Coronary artery (tissue), 2 donors: Measurements from ENCODE around the gene TBL1X.

Experiments
- DNase-seq: peaks from one replicate; pipeline ENCODE4 v3.0.0-alpha.2; 2017; ENCODE audit warnings: low spot score
- H3K27ac ChIP-seq, 2 donors: fragments of 200-600 bp; sonication (generic); one replicate each; pipeline ENCODE4 v1.5.1; 2016 to 2019
- H3K4me3 ChIP-seq: fragments of 200-600 bp; sonication (generic); 2 replicates; pipeline ENCODE4 v1.5.1; 2016; ENCODE audit warnings: mild to moderate bottlenecking, moderate library complexity
- TF ChIP-seq, protein P1 (sequence below): fragments of 200-600 bp; sonication (generic); IDR thresholded peaks from one replicate; pipeline ENCODE4 v1.5.1; 2019; ENCODE audit warnings: antibody characterized with exemption

Gene TBL1X

GRCh38 chrX:9464435-9465371 lies at the start of gene TBL1X:
Gene TBL1X (plus strand): TSS chrX:9465058. CDS start chrX:9653587, 188,529 bp downstream.
- TF ChIP-seq, protein P1, sequence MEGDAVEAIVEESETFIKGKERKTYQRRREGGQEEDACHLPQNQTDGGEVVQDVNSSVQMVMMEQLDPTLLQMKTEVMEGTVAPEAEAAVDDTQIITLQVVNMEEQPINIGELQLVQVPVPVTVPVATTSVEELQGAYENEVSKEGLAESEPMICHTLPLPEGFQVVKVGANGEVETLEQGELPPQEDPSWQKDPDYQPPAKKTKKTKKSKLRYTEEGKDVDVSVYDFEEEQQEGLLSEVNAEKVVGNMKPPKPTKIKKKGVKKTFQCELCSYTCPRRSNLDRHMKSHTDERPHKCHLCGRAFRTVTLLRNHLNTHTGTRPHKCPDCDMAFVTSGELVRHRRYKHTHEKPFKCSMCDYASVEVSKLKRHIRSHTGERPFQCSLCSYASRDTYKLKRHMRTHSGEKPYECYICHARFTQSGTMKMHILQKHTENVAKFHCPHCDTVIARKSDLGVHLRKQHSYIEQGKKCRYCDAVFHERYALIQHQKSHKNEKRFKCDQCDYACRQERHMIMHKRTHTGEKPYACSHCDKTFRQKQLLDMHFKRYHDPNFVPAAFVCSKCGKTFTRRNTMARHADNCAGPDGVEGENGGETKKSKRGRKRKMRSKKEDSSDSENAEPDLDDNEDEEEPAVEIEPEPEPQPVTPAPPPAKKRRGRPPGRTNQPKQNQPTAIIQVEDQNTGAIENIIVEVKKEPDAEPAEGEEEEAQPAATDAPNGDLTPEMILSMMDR: no peak
- Histone ChIP-seq H3K4me3 (peak within 1 kb of the TSS; percentile 75), H3K27ac (peak within 1 kb of the TSS; percentile 90 to 95)
- DNase-seq: no peak

DNA sequence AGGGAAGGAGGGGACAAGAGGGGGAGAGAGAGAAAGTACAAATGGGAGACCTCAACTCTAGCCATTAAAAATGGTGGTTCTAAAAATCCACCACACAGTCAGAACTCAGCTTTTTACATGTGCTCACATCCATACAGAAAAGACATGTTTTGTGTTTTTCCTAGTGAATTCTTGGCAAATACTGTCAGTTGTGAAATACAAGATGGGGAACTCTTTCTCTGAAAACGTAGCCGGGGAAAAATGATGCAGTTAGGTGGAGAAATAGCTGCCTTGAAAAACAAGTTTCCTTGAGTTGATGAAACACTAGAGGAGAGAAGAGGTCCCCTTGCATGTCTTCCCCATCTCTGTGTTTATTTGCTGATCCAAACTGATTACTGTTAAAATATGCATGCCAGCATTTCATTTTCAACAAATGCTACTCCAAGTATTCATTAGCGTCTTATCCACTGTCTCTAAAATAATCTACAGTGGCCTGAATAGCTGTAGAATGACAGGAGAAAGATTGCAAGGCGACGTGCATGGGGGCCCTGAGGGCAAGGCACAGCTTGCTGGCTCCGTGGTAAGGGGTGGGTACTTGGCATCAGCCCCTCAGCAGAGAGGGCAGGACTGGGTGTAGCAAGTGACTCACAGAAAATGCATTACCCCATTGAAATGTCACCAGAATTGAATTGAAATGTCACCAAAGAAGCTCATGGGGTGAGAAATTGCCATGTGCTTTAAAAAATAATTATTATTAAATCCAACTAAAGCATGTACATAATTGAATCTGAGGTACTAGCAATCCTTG lies 48.1 kb upstream of the TBL1X start:
- H3K27ac ChIP-seq: peak overlapping the region; percentile 46 to 80
- no peak for DNase-seq
- peak overlapping the region; percentile 49 for H3K4me3 ChIP-seq
- TF ChIP-seq, protein P1: no peak

GRCh38 chrX:9418262-9418661 lies 46.6 kb upstream of the TBL1X start:
- no peak overlapping the region for H3K4me3 ChIP-seq
- TF ChIP-seq, protein P1: no peak
- DNase-seq: no peak
- no peak overlapping the region for H3K27ac ChIP-seq

DNA sequence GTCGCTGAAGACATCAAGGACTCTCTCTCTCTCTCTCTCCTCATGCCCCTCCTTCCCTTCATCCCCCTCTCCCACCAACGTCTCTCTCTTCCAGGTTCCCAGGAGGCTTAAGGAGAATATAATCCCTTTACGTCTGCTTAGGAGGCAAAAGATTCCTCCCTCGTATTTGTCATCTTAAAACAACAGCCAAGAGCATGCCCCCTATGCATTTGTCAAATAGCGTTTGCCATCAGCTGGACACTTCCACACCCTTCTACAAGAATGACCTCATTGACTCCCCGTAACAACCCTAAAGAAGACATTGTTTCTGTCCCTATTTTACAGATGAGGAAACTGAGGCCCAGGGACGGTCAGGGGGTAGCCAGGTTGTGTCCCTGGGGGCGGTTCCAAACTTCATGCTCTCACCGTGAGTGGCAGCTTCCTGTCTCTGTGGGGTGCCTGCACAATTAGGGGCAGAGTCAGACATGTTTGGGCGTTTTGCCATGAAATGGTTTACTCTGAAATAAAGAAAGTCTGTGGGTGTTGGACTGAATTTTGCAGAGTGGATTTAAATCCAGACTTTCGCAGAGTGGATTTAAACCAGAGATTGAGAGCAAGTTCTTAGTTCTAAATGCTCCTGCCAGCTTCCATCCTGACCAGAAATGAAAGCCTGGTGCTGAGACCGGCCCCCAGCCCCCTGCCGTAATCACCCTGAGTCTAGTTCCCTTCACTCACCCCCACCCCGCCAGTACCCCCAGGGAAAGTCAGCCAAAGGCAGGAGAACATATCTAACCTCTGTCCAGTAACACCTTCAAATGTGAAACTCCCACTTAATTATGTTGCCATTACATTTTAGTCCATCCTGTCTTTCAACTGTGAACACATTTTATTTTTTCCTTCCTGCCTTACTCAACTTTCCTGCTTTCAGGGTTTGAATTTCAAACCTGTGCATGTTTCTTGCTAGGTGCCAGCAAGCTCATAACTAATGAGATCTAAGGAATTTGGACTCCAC lies 44.3 kb upstream of the TBL1X start:
- Histone ChIP-seq H3K27ac (no peak overlapping the region), H3K4me3 (no peak overlapping the region)
- TF ChIP-seq, protein P1: no peak
- no peak for DNase-seq

DNA sequence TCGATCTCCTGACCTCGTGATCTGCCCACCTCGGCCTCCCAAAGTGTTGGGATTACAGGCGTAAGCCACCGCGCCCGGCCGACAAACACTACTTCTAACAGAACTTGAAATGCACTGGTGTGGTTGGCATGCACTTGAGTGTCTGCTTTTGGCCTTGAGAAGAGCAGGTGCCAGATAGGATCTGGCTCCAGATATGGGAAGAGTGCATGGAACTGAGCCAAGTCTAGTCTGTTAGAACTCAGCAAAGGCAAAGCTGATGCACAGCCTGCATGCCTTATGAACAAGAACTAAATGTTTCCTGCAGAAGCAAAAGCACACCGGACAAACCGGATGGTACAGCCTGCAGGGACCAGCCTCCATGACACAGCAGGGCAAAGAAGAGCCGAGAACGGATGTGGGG lies 35.1 kb upstream of the TBL1X start:
- no peak overlapping the region for H3K27ac ChIP-seq
- no peak for DNase-seq
- TF ChIP-seq, protein P1: no peak
- no peak overlapping the region for H3K4me3 ChIP-seq

DNA sequence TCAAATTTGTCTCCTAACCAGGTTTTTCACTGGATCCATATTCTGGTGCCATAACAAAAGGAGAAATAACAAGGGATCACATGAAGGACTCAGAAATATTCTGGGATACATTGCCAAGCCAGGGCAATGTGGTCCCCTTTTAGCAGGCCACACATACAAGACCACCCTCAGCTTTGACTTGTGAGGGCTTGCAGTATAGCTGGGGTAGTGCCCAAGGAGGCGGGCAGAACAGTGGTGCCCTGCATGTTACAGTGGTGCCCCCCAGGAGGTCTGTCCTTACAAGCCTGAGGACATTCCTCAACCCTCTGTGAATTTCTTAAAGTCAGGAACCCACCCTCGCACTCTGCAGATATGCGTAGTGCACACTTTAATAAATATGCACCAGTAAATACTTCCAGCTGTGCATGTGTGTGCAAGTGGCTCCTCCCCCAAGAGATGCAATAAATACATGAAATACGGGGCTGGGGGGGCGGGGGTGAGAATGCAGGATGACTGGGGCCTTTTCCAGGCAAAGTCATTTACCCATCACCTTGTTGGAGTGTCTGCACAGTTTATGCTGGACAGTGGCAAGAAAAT lies 34.4 kb upstream of the TBL1X start:
- TF ChIP-seq, protein P1: no peak
- H3K27ac ChIP-seq: no peak overlapping the region
- H3K4me3 ChIP-seq: no peak overlapping the region
- no peak for DNase-seq
